OCI-LY7 (cell line): Measurements from ENCODE around the gene FAM240A. TPM values are rescaled to one million over a fixed set of nuclear protein-coding genes. Genes with fewer than 3 reads are reported as not detected.

Source experiments
- BruUV-seq: library from RNA; stranded (reverse); fragments of 400-500 nt; replicated peaks from 2 replicates; lab custom pipeline; 2021; lab: Mats Ljungman, UMichigan
- CTCF ChIA-PET: fragments of 300-600 bp; sonication (Branson Sonifier 250); formaldehyde crosslinking; loops from one replicate; lab custom pipeline; 2022; ENCODE audit warnings: antibody characterized with exemption; ENCODE audit not compliant: unreplicated experiment; lab: Charles Lee
- POLR2A ChIA-PET: fragments of 300-600 bp; sonication (Branson Sonifier 250); formaldehyde crosslinking; loops from one replicate; lab custom pipeline; 2022; ENCODE audit warnings: antibody characterized with exemption; lab: Charles Lee
- DNase-seq: peaks from one replicate; pipeline ENCODE4 v3.0.0-alpha.2; 2015; ENCODE audit warnings: low spot score
- H2AFZ ChIP-seq: fragments of 200-600 bp; sonication (generic), shearing (Covaris generic); 2 replicates; pipeline ENCODE4 v1.6.1; 2014; ENCODE audit warnings: mild to moderate bottlenecking, antibody characterized with exemption, low read length, moderate library complexity
- H3K27ac ChIP-seq: fragments of 200-600 bp; sonication (generic); 2 replicates; pipeline ENCODE4 v1.5.1; 2014; ENCODE audit warnings: mixed run types, low read depth, mild to moderate bottlenecking, moderate library complexity, low read length, inconsistent platforms; ENCODE audit not compliant: poor library complexity, severe bottlenecking
- H3K36me3 ChIP-seq: fragments of 200-600 bp; sonication (generic); 2 replicates; pipeline ENCODE4 v1.6.1; 2014; ENCODE audit warnings: mild to moderate bottlenecking, antibody characterized with exemption, low read length, moderate library complexity, mixed read lengths; ENCODE audit not compliant: insufficient read depth
- H3K4me1 ChIP-seq: fragments of 200-600 bp; sonication (generic); 2 replicates; pipeline ENCODE4 v1.5.1; 2014; ENCODE audit warnings: mild to moderate bottlenecking, low read length; ENCODE audit not compliant: insufficient read depth, poor library complexity, severe bottlenecking
- H3K4me2 ChIP-seq: fragments of 200-600 bp; sonication (generic); 2 replicates; pipeline ENCODE4 v1.6.1; 2014; ENCODE audit warnings: mild to moderate bottlenecking, low read length
- H3K4me3 ChIP-seq: fragments of 200-600 bp; sonication (generic); 2 replicates; pipeline ENCODE4 v1.5.1; 2014; ENCODE audit warnings: mild to moderate bottlenecking, low read depth, low read length; ENCODE audit not compliant: poor library complexity, severe bottlenecking
- H3K79me2 ChIP-seq: fragments of 200-600 bp; sonication (generic); 2 replicates; pipeline ENCODE4 v1.6.1; 2016; ENCODE audit warnings: low read depth, mild to moderate bottlenecking, low read length, moderate library complexity, mixed read lengths; ENCODE audit not compliant: insufficient read depth
- H3K9me2 ChIP-seq: fragments of 200-600 bp; sonication (generic); 2 replicates; pipeline ENCODE4 v1.6.1; 2016; ENCODE audit warnings: mild to moderate bottlenecking, low read length, mixed read lengths; ENCODE audit not compliant: insufficient read depth
- H3K9me3 ChIP-seq: fragments of 200-600 bp; sonication (generic); 2 replicates; pipeline ENCODE4 v1.6.1; 2014; ENCODE audit warnings: mild to moderate bottlenecking, mixed run types, low read length, mixed read lengths
- H4K20me1 ChIP-seq: fragments of 200-600 bp; sonication (generic); 2 replicates; pipeline ENCODE4 v1.6.1; 2014; ENCODE audit warnings: mild to moderate bottlenecking, antibody characterized with exemption, low read length, moderate library complexity, mixed read lengths; ENCODE audit not compliant: insufficient read depth
- EZH2phosphoT487 ChIP-seq: fragments of 200-600 bp; sonication (generic); IDR thresholded peaks from 2 replicates; pipeline ENCODE4 v1.6.1; 2018; ENCODE audit warnings: low read depth, borderline replicate concordance, mild to moderate bottlenecking, mixed run types, antibody characterized with exemption, low read length, moderate library complexity, mixed read lengths
- intact Hi-C: fragments of 100-400 bp; cut with micrococcal nuclease; formaldehyde crosslinking; loops from one replicate; pipeline ENCODE4 v1.10.0; 2022; ENCODE audit not compliant: unreplicated experiment
- total RNA-seq, 2 experiments: library from RNA; depleted of rRNA in 1 of 2; stranded (reverse); fragments of >200 nt in 1 of 2; shearing (Covaris generic) in 1 of 2; gene quantifications; 2 replicates each; pipeline ENCODE4 v1.2.3, GENCODE V29; 2014 to 2022
- TF ChIP-seq, protein P1 (sequence below): fragments of 200-600 bp; sonication (generic); conservative IDR thresholded peaks from 2 replicates; pipeline ENCODE4 v1.5.1; 2014; ENCODE audit warnings: mild to moderate bottlenecking, antibody characterized with exemption, low read length, moderate library complexity, mixed read lengths

Gene FAM240A
- total RNA-seq, 2 experiments from 2014 or later = not detected

DNA sequence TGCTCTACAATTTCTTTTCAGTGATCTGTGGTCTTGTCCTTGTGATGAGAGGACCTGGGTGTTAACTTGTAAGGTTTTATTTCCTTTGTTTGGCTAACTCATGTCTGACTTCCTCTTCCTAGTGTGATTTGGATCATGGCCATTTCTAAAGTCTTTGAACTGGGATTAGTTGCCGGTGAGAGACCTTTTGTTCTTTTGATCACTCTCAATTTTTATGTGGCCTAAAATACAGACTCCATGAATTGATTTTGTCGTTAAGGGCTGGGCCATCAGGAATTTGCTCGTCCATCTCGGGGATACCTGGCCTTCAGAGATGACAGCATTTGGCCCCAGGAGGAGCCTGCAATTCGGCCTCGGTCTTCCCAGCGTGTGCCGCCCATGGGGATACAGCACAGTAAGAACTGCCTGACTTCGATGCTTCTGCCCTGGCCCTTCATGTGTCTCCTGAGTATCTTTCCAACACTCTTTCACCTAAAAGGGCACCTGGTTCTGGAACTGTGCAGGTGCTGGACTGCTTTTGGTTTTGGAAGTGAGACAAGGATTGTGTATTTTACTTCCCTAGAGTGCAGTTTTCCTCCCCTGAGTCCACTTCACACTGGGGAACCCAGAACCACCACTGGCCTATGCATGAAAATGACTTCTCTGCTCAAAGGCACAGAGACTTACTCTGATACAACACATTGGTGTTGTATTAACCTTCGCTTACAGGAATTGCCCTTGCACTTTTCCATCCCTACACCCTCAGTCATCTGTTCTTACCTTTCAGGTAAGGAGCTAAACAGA is 33.2 kb upstream of the FAM240A start:
- Histone ChIP-seq H3K9me2 (no peaks in the 10 kb centered on the region), H4K20me1 (no peaks in the 10 kb centered on the region), H3K79me2 (no peaks in the 10 kb centered on the region), H3K4me3 (no peak overlapping the region), H3K4me1 (no peaks in the 10 kb centered on the region), H2AFZ (no peak overlapping the region), H3K36me3 (no peaks in the 10 kb centered on the region), H3K9me3 (no peaks in the 10 kb centered on the region), H3K27ac (no peak overlapping the region), H3K4me2 (no peak overlapping the region)
- CTCF ChIA-PET = no interaction called here
- no TSS peak for BruUV-seq
- intact Hi-C loops = no loop called here
- no peak for DNase-seq
- TF ChIP-seq, protein P1, sequence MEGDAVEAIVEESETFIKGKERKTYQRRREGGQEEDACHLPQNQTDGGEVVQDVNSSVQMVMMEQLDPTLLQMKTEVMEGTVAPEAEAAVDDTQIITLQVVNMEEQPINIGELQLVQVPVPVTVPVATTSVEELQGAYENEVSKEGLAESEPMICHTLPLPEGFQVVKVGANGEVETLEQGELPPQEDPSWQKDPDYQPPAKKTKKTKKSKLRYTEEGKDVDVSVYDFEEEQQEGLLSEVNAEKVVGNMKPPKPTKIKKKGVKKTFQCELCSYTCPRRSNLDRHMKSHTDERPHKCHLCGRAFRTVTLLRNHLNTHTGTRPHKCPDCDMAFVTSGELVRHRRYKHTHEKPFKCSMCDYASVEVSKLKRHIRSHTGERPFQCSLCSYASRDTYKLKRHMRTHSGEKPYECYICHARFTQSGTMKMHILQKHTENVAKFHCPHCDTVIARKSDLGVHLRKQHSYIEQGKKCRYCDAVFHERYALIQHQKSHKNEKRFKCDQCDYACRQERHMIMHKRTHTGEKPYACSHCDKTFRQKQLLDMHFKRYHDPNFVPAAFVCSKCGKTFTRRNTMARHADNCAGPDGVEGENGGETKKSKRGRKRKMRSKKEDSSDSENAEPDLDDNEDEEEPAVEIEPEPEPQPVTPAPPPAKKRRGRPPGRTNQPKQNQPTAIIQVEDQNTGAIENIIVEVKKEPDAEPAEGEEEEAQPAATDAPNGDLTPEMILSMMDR = no peak
- no peak for TF ChIP-seq EZH2phosphoT487
- POLR2A ChIA-PET = no interaction called here

DNA sequence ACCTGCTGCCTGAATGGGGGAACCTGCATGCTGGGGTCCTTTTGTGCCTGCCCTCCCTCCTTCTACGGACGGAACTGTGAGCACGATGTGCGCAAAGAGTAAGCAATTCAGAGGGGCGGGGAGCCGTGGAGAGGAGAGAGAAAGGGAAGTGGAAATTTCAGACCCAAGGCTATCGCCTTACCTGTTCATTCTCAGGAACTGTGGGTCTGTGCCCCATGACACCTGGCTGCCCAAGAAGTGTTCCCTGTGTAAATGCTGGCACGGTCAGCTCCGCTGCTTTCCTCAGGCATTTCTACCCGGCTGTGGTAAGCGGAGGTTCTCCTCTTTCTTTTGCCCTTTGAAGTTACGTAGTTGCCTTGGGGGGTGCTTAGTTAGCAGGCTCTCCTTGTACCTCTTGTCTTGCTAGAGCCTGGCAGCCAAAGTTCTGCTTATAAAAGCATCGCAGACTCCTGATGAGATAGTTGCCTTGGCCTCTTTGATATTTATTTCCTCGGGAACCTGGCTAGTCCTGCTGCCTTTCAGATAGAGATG is 32.5 kb upstream of the FAM240A start:
- Histone ChIP-seq H3K4me1 (no peaks in the 10 kb centered on the region), H3K27ac (no peak overlapping the region), H3K4me2 (no peak overlapping the region), H3K9me3 (no peaks in the 10 kb centered on the region), H3K4me3 (no peak overlapping the region), H3K9me2 (no peaks in the 10 kb centered on the region), H3K36me3 (no peaks in the 10 kb centered on the region), H2AFZ (no peak overlapping the region), H4K20me1 (no peaks in the 10 kb centered on the region), H3K79me2 (no peaks in the 10 kb centered on the region)
- DNase-seq = no peak
- intact Hi-C loops = no loop called here
- TF ChIP-seq, protein P1 = no peak
- no peak for TF ChIP-seq EZH2phosphoT487
- POLR2A ChIA-PET = no interaction called here
- BruUV-seq = no TSS peak
- CTCF ChIA-PET = no interaction called here

DNA sequence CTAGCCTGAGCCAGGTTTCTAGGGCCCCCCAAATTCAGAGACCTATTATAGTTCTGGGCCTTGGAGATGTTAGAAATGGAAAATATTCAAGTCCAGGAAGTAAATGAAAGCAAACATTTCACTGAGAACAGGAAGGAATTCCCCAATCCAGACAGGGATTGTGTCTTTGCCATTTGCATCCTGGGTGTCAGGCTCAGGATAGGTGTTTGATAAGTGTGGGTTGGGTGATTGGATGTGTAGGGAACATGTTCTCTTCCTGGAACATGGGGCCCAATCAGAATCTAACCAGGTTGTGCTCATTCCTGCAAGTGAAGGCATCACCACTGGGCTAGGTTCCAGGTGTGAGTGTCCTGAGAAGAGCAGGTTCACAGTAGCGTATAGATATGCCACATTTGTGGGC is 31.6 kb upstream of the FAM240A start:
- Histone ChIP-seq H4K20me1 (no peaks in the 10 kb centered on the region), H3K4me1 (no peaks in the 10 kb centered on the region), H3K4me2 (no peak overlapping the region), H3K9me2 (no peaks in the 10 kb centered on the region), H2AFZ (no peak overlapping the region), H3K9me3 (no peaks in the 10 kb centered on the region), H3K27ac (no peak overlapping the region), H3K36me3 (no peaks in the 10 kb centered on the region), H3K79me2 (no peaks in the 10 kb centered on the region), H3K4me3 (no peak overlapping the region)
- no peak for DNase-seq
- no peak for TF ChIP-seq EZH2phosphoT487
- TF ChIP-seq, protein P1 = no peak
- no TSS peak for BruUV-seq
- intact Hi-C loops = no loop called here
- ChIA-PET POLR2A (no interaction called here), CTCF (no interaction called here)
